Smooth muscle cell (in vitro differentiated cells): Measurements from ENCODE around the gene CD74. TPM values are rescaled to one million over a fixed set of nuclear protein-coding genes. Genes with fewer than 3 reads are reported as not detected.

Experiments
- DNase-seq: peaks from one replicate; lab custom pipeline; 2025; ENCODE audit not compliant: unreplicated experiment; lab: John Stamatoyannopoulos, UW
- H2AFZ ChIP-seq: fragments of 200-600 bp; sonication (generic); 2 replicates; pipeline ENCODE4 v1.6.0; 2016; ENCODE audit warnings: antibody characterized with exemption, low read depth, mild to moderate bottlenecking
- H3F3A ChIP-seq: fragments of 200-600 bp; sonication (generic); 2 replicates; pipeline ENCODE4 v1.6.0; 2017; ENCODE audit warnings: antibody characterized with exemption, low read depth
- H3K27ac ChIP-seq: fragments of 200-600 bp; sonication (generic); 2 replicates; pipeline ENCODE4 v1.5.1; 2016; ENCODE audit warnings: low read depth, mild to moderate bottlenecking
- H3K27me3 ChIP-seq: fragments of 200-600 bp; sonication (generic); 2 replicates; pipeline ENCODE4 v1.6.1; 2016; ENCODE audit warnings: low read depth, mild to moderate bottlenecking
- H3K36me3 ChIP-seq: fragments of 200-600 bp; sonication (generic); 2 replicates; pipeline ENCODE4 v1.5.1; 2016; ENCODE audit warnings: low read depth
- H3K4me1 ChIP-seq: fragments of 200-600 bp; sonication (generic); 2 replicates; pipeline ENCODE4 v1.5.1; 2016; ENCODE audit warnings: low read depth
- H3K4me2 ChIP-seq: fragments of 200-600 bp; sonication (generic); 2 replicates; pipeline ENCODE4 v1.6.0; 2016; ENCODE audit warnings: mild to moderate bottlenecking
- H3K4me3 ChIP-seq: fragments of 200-600 bp; sonication (generic); 2 replicates; pipeline ENCODE4 v1.5.1; 2016; ENCODE audit warnings: mild to moderate bottlenecking
- H3K79me2 ChIP-seq: fragments of 200-600 bp; sonication (generic); 2 replicates; pipeline ENCODE4 v1.6.0; 2016; ENCODE audit warnings: low read depth, mild to moderate bottlenecking
- H3K9ac ChIP-seq: fragments of 200-600 bp; sonication (generic); 2 replicates; pipeline ENCODE4 v1.6.0; 2016; ENCODE audit warnings: low read depth
- H3K9me3 ChIP-seq: fragments of 200-600 bp; sonication (generic); replicated peaks from 2 replicates; pipeline ENCODE4 v1.5.1; 2016; ENCODE audit warnings: low read depth
- H4K20me1 ChIP-seq: fragments of 200-600 bp; sonication (generic); 2 replicates; pipeline ENCODE4 v1.6.0; 2016; ENCODE audit warnings: low read depth
- CTCF ChIP-seq: fragments of 200-600 bp; sonication (generic); IDR thresholded peaks from 2 replicates; pipeline ENCODE4 v1.5.1; 2017; ENCODE audit warnings: borderline replicate concordance, mild to moderate bottlenecking, antibody characterized with exemption; ENCODE audit not compliant: insufficient read depth, poor library complexity, severe bottlenecking
- WGBS: methylation state at CpG from one replicate; pipeline ENCODE4 v1.1.7; 2016; ENCODE audit warnings: low lambda C conversion rate; 5-methylcytosine and 5-hydroxymethylcytosine counted together
- polyA plus RNA-seq: library from polyadenylated mRNA; unstranded; fragments of >200 nt; fragmentation: Nextera tagmentation; extraction: Ambion mirVana; gene quantifications from 2 replicates; pipeline ENCODE4 v1.2.1, GENCODE V29; 2016
- total RNA-seq: library from RNA; depleted of rRNA; stranded (reverse); fragments of >200 nt; gene quantifications from 2 replicates; pipeline ENCODE4 v1.2.3, GENCODE V29; 2014

Gene CD74
- total and polyA plus RNA-seq, 2 experiments from 2014 or later, result 2.7 to 3.9 TPM

GRCh38 chr5:150408231-150408943, 4.3 kb downstream of the CD74 start:
- Histone ChIP-seq H4K20me1 (no peaks in the 10 kb centered on the region), H3K4me1 (peaks cover 9% of the 10 kb centered on the region), H3K27me3 (no peaks in the 10 kb centered on the region), H3K27ac (no peak overlapping the region), H3K9ac (no peak overlapping the region), H3K36me3 (no peaks in the 10 kb centered on the region), H3K4me2 (no peak overlapping the region), H3K79me2 (no peaks in the 10 kb centered on the region), H2AFZ (no peak overlapping the region), H3K9me3 (no peaks in the 10 kb centered on the region), H3F3A (no peaks in the 10 kb centered on the region), H3K4me3 (no peak overlapping the region)
- DNase-seq, result no peak
- TF ChIP-seq CTCF, result no peak
- 91% methylated on average over 8 of the region's 8 CpGs for WGBS

DNA sequence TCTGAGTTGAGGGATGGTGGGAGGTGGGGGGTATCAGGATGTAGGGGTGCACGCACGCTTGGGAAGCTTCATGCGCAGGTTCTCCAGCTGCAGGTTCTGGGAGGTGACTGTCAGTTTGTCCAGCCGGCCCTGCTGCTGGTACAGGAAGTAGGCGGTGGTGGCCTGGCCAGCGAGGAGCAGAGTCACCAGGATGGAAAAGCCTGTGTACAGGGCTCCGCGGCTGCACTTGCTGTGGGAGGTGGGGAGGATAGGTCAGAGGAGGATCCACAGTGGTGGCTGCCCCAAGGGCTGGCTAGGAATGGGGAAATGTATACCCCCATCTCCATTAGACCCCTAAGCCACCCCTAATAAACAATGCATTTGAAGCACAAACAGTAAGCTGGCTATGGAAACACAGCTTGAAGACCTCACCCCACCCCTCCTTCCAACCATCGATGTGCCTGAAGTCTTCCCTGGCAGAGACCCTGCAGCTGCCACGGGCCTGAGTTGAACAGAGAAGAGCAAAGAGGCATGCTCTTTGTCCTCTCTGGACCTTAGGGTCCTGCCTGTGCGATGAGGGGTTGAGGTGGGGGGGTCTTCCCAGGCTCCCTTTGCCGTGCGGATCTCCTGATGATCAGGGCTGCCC, 5.5 kb downstream of the CD74 start:
- 90% methylated on average over 13 of the region's 13 CpGs for WGBS
- no peaks in the 10 kb centered on the region for H3K36me3 ChIP-seq
- H3K9me3 ChIP-seq, result no peaks in the 10 kb centered on the region
- H3K27ac ChIP-seq, result no peak overlapping the region
- no peaks in the 10 kb centered on the region for H4K20me1 ChIP-seq
- TF ChIP-seq CTCF, result no peak
- no peak overlapping the region for H3K9ac ChIP-seq
- no peak overlapping the region for H2AFZ ChIP-seq
- H3F3A ChIP-seq, result no peaks in the 10 kb centered on the region
- H3K4me2 ChIP-seq, result no peak overlapping the region
- H3K27me3 ChIP-seq, result no peaks in the 10 kb centered on the region
- no peaks in the 10 kb centered on the region for H3K4me1 ChIP-seq
- no peak for DNase-seq
- no peak overlapping the region for H3K4me3 ChIP-seq
- no peaks in the 10 kb centered on the region for H3K79me2 ChIP-seq

GRCh38 chr5:150406723-150407095, 6.0 kb downstream of the CD74 start:
- Histone ChIP-seq H3K9ac (no peak overlapping the region), H3K4me2 (no peak overlapping the region), H2AFZ (no peak overlapping the region), H3F3A (no peaks in the 10 kb centered on the region), H3K36me3 (no peaks in the 10 kb centered on the region), H3K9me3 (no peaks in the 10 kb centered on the region), H4K20me1 (no peaks in the 10 kb centered on the region), H3K4me3 (no peak overlapping the region), H3K27ac (no peak overlapping the region), H3K27me3 (no peaks in the 10 kb centered on the region), H3K4me1 (no peaks in the 10 kb centered on the region), H3K79me2 (no peaks in the 10 kb centered on the region)
- no peak for TF ChIP-seq CTCF
- 85% methylated on average over 9 of the region's 10 CpGs for WGBS
- no peak for DNase-seq

GRCh38 chr5:150406103-150406722, 6.5 kb downstream of the CD74 start:
- no peak overlapping the region for H3K9ac ChIP-seq
- no peaks in the 10 kb centered on the region for H3K79me2 ChIP-seq
- H3K4me2 ChIP-seq, result no peak overlapping the region
- no peaks in the 10 kb centered on the region for H3K36me3 ChIP-seq
- H3K4me1 ChIP-seq, result no peaks in the 10 kb centered on the region
- H3K27ac ChIP-seq, result no peak overlapping the region
- H3K27me3 ChIP-seq, result no peaks in the 10 kb centered on the region
- H2AFZ ChIP-seq, result no peak overlapping the region
- no peak for DNase-seq
- no peaks in the 10 kb centered on the region for H4K20me1 ChIP-seq
- H3K4me3 ChIP-seq, result no peak overlapping the region
- H3F3A ChIP-seq, result no peaks in the 10 kb centered on the region
- 90% methylated on average over 4 of the region's 4 CpGs for WGBS
- TF ChIP-seq CTCF, result no peak
- H3K9me3 ChIP-seq, result no peaks in the 10 kb centered on the region
